H1 (cell line): ENCODE results near the gene PALM2AKAP2. TPM values are rescaled to one million over a fixed set of nuclear protein-coding genes. Genes with fewer than 3 reads are reported as not detected.

ENCODE experiments used
- CBX8 ChIP-seq: fragments of 300-800, 300-1000 bp; sonication (generic); IDR thresholded peaks from 2 replicates; pipeline ENCODE4 v1.7.1; 2016; ENCODE audit warnings: low read depth, low read length, borderline replicate concordance
- CEBPB ChIP-seq: IDR thresholded peaks from 2 replicates; pipeline ENCODE4 v1.6.1; 2012; ENCODE audit warnings: low read depth, low read length
- FOSL1 ChIP-seq: IDR thresholded peaks from 2 replicates; pipeline ENCODE4 v1.6.1; 2011; ENCODE audit warnings: mild to moderate bottlenecking, low read depth, low read length, moderate library complexity; ENCODE audit not compliant: insufficient read depth
- HDAC6 ChIP-seq: IDR thresholded peaks from one replicate; pipeline ENCODE4 v1.7.1; 2012; ENCODE audit warnings: low read depth, mild to moderate bottlenecking, inconsistent platforms, low read length, moderate library complexity
- JUN ChIP-seq: IDR thresholded peaks from 2 replicates; pipeline ENCODE4 v1.6.1; 2011; ENCODE audit warnings: low read depth, mild to moderate bottlenecking, improper control_type of control experiment, low read length
- NRF1 ChIP-seq: IDR thresholded peaks from 2 replicates; pipeline ENCODE4 v1.6.1; 2011; ENCODE audit warnings: mild to moderate bottlenecking, low read depth, low read length, improper control_type of control experiment
- SAP30 ChIP-seq: fragments of 300-600 bp; sonication (generic); IDR thresholded peaks from 2 replicates; pipeline ENCODE4 v1.7.1; 2012; ENCODE audit warnings: low read length, moderate library complexity, mild to moderate bottlenecking, inconsistent platforms; ENCODE audit not compliant: insufficient read depth, insufficient replicate concordance
- SRF ChIP-seq: IDR thresholded peaks from 2 replicates; pipeline ENCODE4 v1.6.1; 2011; ENCODE audit warnings: mild to moderate bottlenecking, low read depth, low read length, moderate library complexity
- TAF1 ChIP-seq: IDR thresholded peaks from 2 replicates; pipeline ENCODE4 v1.6.1; 2011; ENCODE audit warnings: mild to moderate bottlenecking, low read depth, low read length
- polyA plus RNA-seq, 7 experiments: library from polyadenylated mRNA; depleted of rRNA in 3 of 7; stranded (reverse) in 5 of 7; unstranded in 2 of 7; fragments of >200 nt in 5 of 7; fragments of 200-250 nt in 2 of 7; gene quantifications; 1 replicate in 5 of 7; 2 replicates in 1 of 7; 4 replicates in 1 of 7; pipeline versions ENCODE4 v1.2.1 to v1.2.3, GENCODE V29; 2011 to 2013; ENCODE audit warnings: missing spikeins in 2 of 7, mixed read lengths in 2 of 7
- total RNA-seq: library from RNA; stranded (reverse); fragmentation: NEBNext Ultra II Directional; extraction: Animal tissue kit (Norgen Biotek cat#: 25700); gene quantifications from 2 replicates; pipeline ENCODE4 v1.2.1, GENCODE V29; 2021

The PALM2AKAP2 gene
- total and polyA plus RNA-seq, 2 of the 8 experiments (the other 6 are each of a cell fraction or from before 2014, with no cell fraction given): 0.38 to 20.5 TPM

GRCh38 chr9:109735801-109736200 is 44.2 kb upstream of the PALM2AKAP2 start (continued):
- no peak for TF ChIP-seq FOSL1
- TF ChIP-seq SRF: no peak
- TF ChIP-seq NRF1: no peak
- TF ChIP-seq TAF1: no peak
- TF ChIP-seq CEBPB: no peak
- no peak for TF ChIP-seq SAP30
- TF ChIP-seq HDAC6: no peak
- TF ChIP-seq JUN: no peak
- TF ChIP-seq CBX8: no peak
